GM12878 (cell line): Measurements from ENCODE around the gene FANCE. TPM values are rescaled to one million over a fixed set of nuclear protein-coding genes. Genes with fewer than 3 reads are reported as not detected.

Experiments
- ATAC-seq: fragments of 200-7000 bp; cut with Tn5 transposase; 3 replicates; pipeline ENCODE4 v1.9.1; 2020; ENCODE audit warnings: mild to moderate bottlenecking, moderate library complexity
- BruUV-seq: library from RNA; stranded (reverse); fragments of 400-500 nt; replicated peaks from 2 replicates; lab custom pipeline; 2021; lab: Mats Ljungman, UMichigan
- CTCF ChIA-PET: fragments of 300-600 bp; sonication (Branson Sonifier 250); formaldehyde crosslinking; extraction: SDS; loops from one replicate; lab custom pipeline; 2021; ENCODE audit warnings: inconsistent platforms; lab: Yijun Ruan, JAX
- POLR2A ChIA-PET: fragments of 350-600 bp; formaldehyde crosslinking; extraction: SDS; loops from one replicate; lab custom pipeline; 2021; ENCODE audit warnings: inconsistent platforms; lab: Charles Lee
- RAD21 ChIA-PET: fragments of 300-600 bp; sonication (Branson Sonifier 250); formaldehyde crosslinking; loops from one replicate; lab custom pipeline; 2023; ENCODE audit warnings: antibody characterized with exemption; ENCODE audit not compliant: unreplicated experiment; lab: Charles Lee
- SMC1A ChIA-PET: fragments of 300-600 bp; sonication (Branson Sonifier 250); formaldehyde crosslinking; loops from one replicate; lab custom pipeline; 2023; ENCODE audit not compliant: unreplicated experiment, uncharacterized antibody; lab: Charles Lee
- DNase-seq: peaks from one replicate; pipeline ENCODE4 v3.0.0-alpha.2; 2011; ENCODE audit warnings: low read depth, low spot score
- FAIRE-seq: peaks from 3 replicates; lab custom pipeline; 2011; peaks lifted over from hg19 to GRCh38; lab: Jason Lieb, UNC
- H2AFZ ChIP-seq: 2 replicates; pipeline ENCODE4 v1.6.0; 2011; ENCODE audit warnings: low read depth, low read length, control low read depth; ENCODE audit not compliant: control insufficient read depth
- H3K27ac ChIP-seq: 2 replicates; pipeline ENCODE4 v1.5.1; 2011; ENCODE audit warnings: control low read depth; ENCODE audit not compliant: control insufficient read depth, insufficient read depth
- H3K27me3 ChIP-seq, 2 experiments: replicated peaks in 1 of 2; 2 replicates each; pipeline versions ENCODE4 v1.6.0 to v1.6.1; 2011; ENCODE audit warnings: low read length in 1 of 2; ENCODE audit not compliant: control insufficient read depth in 2 of 2, insufficient read depth in 2 of 2
- H3K36me3 ChIP-seq, 2 experiments: 2 replicates each; pipeline ENCODE4 v1.5.1; 2011; ENCODE audit warnings: low read length in 1 of 2; ENCODE audit not compliant: control insufficient read depth in 2 of 2, insufficient read depth in 2 of 2
- H3K4me1 ChIP-seq: 2 replicates; pipeline ENCODE4 v1.6.1; 2011; ENCODE audit warnings: mild to moderate bottlenecking, low read length, moderate library complexity, mixed read lengths; ENCODE audit not compliant: control insufficient read depth, insufficient read depth
- H3K4me2 ChIP-seq: 2 replicates; pipeline ENCODE4 v1.6.0; 2011; ENCODE audit warnings: control low read depth; ENCODE audit not compliant: control insufficient read depth, insufficient read depth
- H3K4me3 ChIP-seq: fragments of 200-600 bp; sonication (generic); 2 replicates; pipeline ENCODE4 v1.5.1; 2016
- H3K79me2 ChIP-seq: 2 replicates; pipeline ENCODE4 v1.6.0; 2011; ENCODE audit warnings: low read length; ENCODE audit not compliant: control insufficient read depth, insufficient read depth
- H3K9ac ChIP-seq: 2 replicates; pipeline ENCODE4 v1.8.0; 2011; ENCODE audit warnings: low read length, control low read depth, mixed read lengths; ENCODE audit not compliant: control insufficient read depth, insufficient read depth
- H3K9me3 ChIP-seq: replicated peaks from 3 replicates; pipeline ENCODE4 v1.5.1; 2011; ENCODE audit warnings: mild to moderate bottlenecking, low read length; ENCODE audit not compliant: control insufficient read depth, insufficient read depth
- H4K20me1 ChIP-seq: 2 replicates; pipeline ENCODE4 v1.6.0; 2011; ENCODE audit not compliant: control insufficient read depth, insufficient read depth
- CUX1 ChIP-seq: IDR thresholded peaks from 2 replicates; pipeline ENCODE4 v1.6.1; 2012; ENCODE audit warnings: improper control_type of control experiment, low read depth, low read length; ENCODE audit not compliant: insufficient replicate concordance
- HDGF ChIP-seq: fragments of 450-650 bp; IDR thresholded peaks from 2 replicates; pipeline ENCODE4 v1.6.1; 2016; ENCODE audit warnings: antibody characterized with exemption
- IKZF1 ChIP-seq: fragments of 450-650 bp; conservative IDR thresholded peaks from 2 replicates; pipeline ENCODE4 v1.6.1; 2017; ENCODE audit warnings: antibody characterized with exemption, mild to moderate bottlenecking
- POLR2AphosphoS5 ChIP-seq: IDR thresholded peaks from 2 replicates; pipeline ENCODE4 v1.6.1; 2011; ENCODE audit warnings: mild to moderate bottlenecking, low read length, inconsistent platforms
- RB1 ChIP-seq: fragments of 450-650 bp; formaldehyde crosslinking; IDR thresholded peaks from 2 replicates; pipeline ENCODE4 v1.6.1; 2017; ENCODE audit warnings: mild to moderate bottlenecking, borderline replicate concordance
- RELA ChIP-seq: fragments of 450-650 bp; IDR thresholded peaks from 2 replicates; pipeline ENCODE4 v1.8.0; 2014; ENCODE audit warnings: borderline replicate concordance; ENCODE audit not compliant: partially characterized antibody
- SMAD5 ChIP-seq: IDR thresholded peaks from 2 replicates; pipeline ENCODE4 v1.6.1; 2016; ENCODE audit warnings: antibody characterized with exemption, low read depth
- SPI1 ChIP-seq: IDR thresholded peaks from 2 replicates; pipeline ENCODE4 v1.6.1; 2011; ENCODE audit warnings: low read depth, mild to moderate bottlenecking, low read length, moderate library complexity, borderline replicate concordance; ENCODE audit not compliant: insufficient read depth
- SRF ChIP-seq, 2 experiments: IDR thresholded peaks; 2 replicates each; pipeline ENCODE4 v1.6.1; 2011; ENCODE audit warnings: low read depth in 2 of 2, low read length in 2 of 2, mild to moderate bottlenecking in 1 of 2, moderate library complexity in 1 of 2
- TCF3 ChIP-seq: IDR thresholded peaks from 2 replicates; pipeline ENCODE4 v1.6.1; 2012; ENCODE audit warnings: low read depth, mild to moderate bottlenecking, low read length, borderline replicate concordance; ENCODE audit not compliant: insufficient read depth
- USF1 ChIP-seq: IDR thresholded peaks from 2 replicates; pipeline ENCODE4 v1.6.1; 2011; ENCODE audit warnings: borderline replicate concordance, low read depth, mild to moderate bottlenecking, moderate library complexity, mixed read lengths, low read length; ENCODE audit not compliant: insufficient read depth; ENCODE audit errors: extremely low read length
- YY1 ChIP-seq: IDR thresholded peaks from 2 replicates; pipeline ENCODE4 v1.6.1; 2011; ENCODE audit warnings: low read depth, mild to moderate bottlenecking, low read length
- ZNF384 ChIP-seq: IDR thresholded peaks from 2 replicates; pipeline ENCODE4 v1.6.1; 2012; ENCODE audit warnings: low read depth, mild to moderate bottlenecking, low read length, improper control_type of control experiment, borderline replicate concordance
- ZNF622 ChIP-seq: fragments of 450-650 bp; IDR thresholded peaks from 2 replicates; pipeline ENCODE4 v1.6.1; 2017; ENCODE audit warnings: mild to moderate bottlenecking, inconsistent platforms
- WGBS: methylation state at CpG from one replicate; pipeline ENCODE4 v1.1.6; 2016; ENCODE audit warnings: low lambda C conversion rate; ENCODE audit not compliant: insufficient replicate concordance, insufficient coverage; ENCODE audit errors: missing lambda C conversion rate; 5-methylcytosine and 5-hydroxymethylcytosine counted together
- in situ Hi-C: fragments of 300-500 bp; cut with MboI; formaldehyde crosslinking; loops from 9 replicates; pipeline ENCODE4 v1.14.3; 2018; ENCODE audit warnings: mixed read lengths
- intact Hi-C: fragments of 100-400 bp; cut with micrococcal nuclease; formaldehyde crosslinking; loops from one replicate; pipeline ENCODE4 v1.14.2; 2022; ENCODE audit not compliant: unreplicated experiment
- polyA plus RNA-seq, 11 experiments: library from polyadenylated mRNA; depleted of rRNA in 4 of 11; unstranded in 6 of 11; stranded (reverse) in 5 of 11; fragments of >200 nt; fragmentation: Nextera tagmentation in 4 of 11; fragmentation: Illumina TruSeq in 1 of 11; extraction: Ambion mirVana in 4 of 11; extraction: Trizol in 1 of 11; gene quantifications; 1 replicate in 1 of 11; 2 replicates in 10 of 11; pipeline versions ENCODE4 v1.2.1 to v1.2.3, GENCODE V29; 2011 to 2016; ENCODE audit warnings: inconsistent platforms in 2 of 11, missing spikeins in 2 of 11, low read depth in 1 of 11
- total RNA-seq, 4 experiments: library from RNA; depleted of rRNA in 3 of 4; stranded (reverse); fragments of >200 nt in 3 of 4; fragmentation: Illumina TruSeq in 1 of 4; extraction: Trizol in 1 of 4; gene quantifications; 2 replicates each; pipeline versions ENCODE4 v1.2.1 to v1.2.3, GENCODE V29; 2013 to 2021

FANCE gene
- total and polyA plus RNA-seq, 10 of the 15 experiments (the other 5 are each of a cell fraction or from before 2014, with no cell fraction given) = 3.0 to 13.3 (median 8.1) TPM

- Histone ChIP-seq H2AFZ (no peak overlapping the region), H3K79me2 (no peaks in the 10 kb centered on the region), H3K4me1 (no peaks in the 10 kb centered on the region), H3K4me2 (no peak overlapping the region), H4K20me1 (no peaks in the 10 kb centered on the region), H3K9ac (no peak overlapping the region), H3K9me3 (no peaks in the 10 kb centered on the region), H3K27me3 (no peaks in the 10 kb centered on the region), H3K4me3 (no peak overlapping the region), H3K36me3 (no peaks in the 10 kb centered on the region), H3K27ac (no peak overlapping the region)
- intact Hi-C loops = no loop called here
- BruUV-seq = no TSS peak
- ATAC-seq (peak; percentile 42; the same call in 1 of the 3 replicates), FAIRE-seq (no peak), DNase-seq (no peak)
- TF ChIP-seq SMAD5 (no peak), YY1 (no peak), RELA (no peak), ZNF384 (no peak), RB1 (no peak), CUX1 (no peak), HDGF (no peak), USF1 (no peak), SRF (IDR thresholded peaks at IDR 0.05; ENCODE audit: low read depth in 2 of 2, low read length in 2 of 2) (no peak), POLR2AphosphoS5 (no peak), TCF3 (no peak), SPI1 (no peak), ZNF622 (no peak), IKZF1 (no peak)
- RAD21 ChIA-PET = no interaction called here
- WGBS = 12% methylated on average over 3 of the region's 3 CpGs
- CTCF ChIA-PET = no interaction called here
- POLR2A ChIA-PET = no interaction called here
- in situ Hi-C loops = no loop called here
- SMC1A ChIA-PET = no interaction called here
These were observed 12.8 kb upstream of the FANCE start for GRCh38 chr6:35439308-35439707.
